Measurements from ENCODE around the gene LSAMP.

LSAMP gene

DNA sequence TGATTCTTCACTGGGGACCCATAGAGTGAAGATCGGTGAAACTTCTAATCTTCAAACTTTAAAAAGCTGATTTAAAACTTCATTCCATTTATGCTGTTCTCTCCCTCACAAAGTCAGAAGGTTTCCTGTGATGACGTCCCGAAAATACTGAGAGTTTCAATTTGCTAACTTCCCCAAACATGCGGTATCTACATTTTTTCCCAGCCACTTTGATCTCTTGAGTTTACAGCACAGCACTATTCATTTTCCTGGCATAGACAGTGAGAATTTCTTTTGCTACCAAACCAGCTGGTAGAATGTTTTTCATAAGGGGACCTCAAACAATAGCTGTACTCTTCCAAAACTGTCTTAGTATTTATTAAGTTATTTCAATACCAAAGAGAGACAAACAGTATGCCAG, 156.8 kb downstream of the LSAMP start (continued):
- TF ChIP-seq ZNF423 (tag by site-specific recombination; IDR thresholded peaks at IDR 0.05), result no peak
- no peak for TF ChIP-seq EGR2 (tag by site-specific recombination; IDR thresholded peaks at IDR 0.05; ENCODE audit: low read depth)
- no peak for TF ChIP-seq ZNF571 (tag by site-specific recombination; IDR thresholded peaks at IDR 0.05)
- no peak for TF ChIP-seq ZXDB (tag by site-specific recombination; IDR thresholded peaks at IDR 0.05)
- TF ChIP-seq, protein P1, sequence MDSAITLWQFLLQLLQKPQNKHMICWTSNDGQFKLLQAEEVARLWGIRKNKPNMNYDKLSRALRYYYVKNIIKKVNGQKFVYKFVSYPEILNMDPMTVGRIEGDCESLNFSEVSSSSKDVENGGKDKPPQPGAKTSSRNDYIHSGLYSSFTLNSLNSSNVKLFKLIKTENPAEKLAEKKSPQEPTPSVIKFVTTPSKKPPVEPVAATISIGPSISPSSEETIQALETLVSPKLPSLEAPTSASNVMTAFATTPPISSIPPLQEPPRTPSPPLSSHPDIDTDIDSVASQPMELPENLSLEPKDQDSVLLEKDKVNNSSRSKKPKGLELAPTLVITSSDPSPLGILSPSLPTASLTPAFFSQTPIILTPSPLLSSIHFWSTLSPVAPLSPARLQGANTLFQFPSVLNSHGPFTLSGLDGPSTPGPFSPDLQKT (IDR thresholded peaks at IDR 0.05; ENCODE audit: borderline replicate concordance, low read depth, low read length), result no peak
- TF ChIP-seq ZNF624 (tag by site-specific recombination; IDR thresholded peaks at IDR 0.05), result no peak
- TF ChIP-seq ZNF335 (tag by site-specific recombination; conservative IDR thresholded peaks at IDR 0.05), result no peak
- TF ChIP-seq ZNF354C (tag by site-specific recombination; IDR thresholded peaks at IDR 0.05; ENCODE audit: borderline replicate concordance, low read depth), result no peak

DNA sequence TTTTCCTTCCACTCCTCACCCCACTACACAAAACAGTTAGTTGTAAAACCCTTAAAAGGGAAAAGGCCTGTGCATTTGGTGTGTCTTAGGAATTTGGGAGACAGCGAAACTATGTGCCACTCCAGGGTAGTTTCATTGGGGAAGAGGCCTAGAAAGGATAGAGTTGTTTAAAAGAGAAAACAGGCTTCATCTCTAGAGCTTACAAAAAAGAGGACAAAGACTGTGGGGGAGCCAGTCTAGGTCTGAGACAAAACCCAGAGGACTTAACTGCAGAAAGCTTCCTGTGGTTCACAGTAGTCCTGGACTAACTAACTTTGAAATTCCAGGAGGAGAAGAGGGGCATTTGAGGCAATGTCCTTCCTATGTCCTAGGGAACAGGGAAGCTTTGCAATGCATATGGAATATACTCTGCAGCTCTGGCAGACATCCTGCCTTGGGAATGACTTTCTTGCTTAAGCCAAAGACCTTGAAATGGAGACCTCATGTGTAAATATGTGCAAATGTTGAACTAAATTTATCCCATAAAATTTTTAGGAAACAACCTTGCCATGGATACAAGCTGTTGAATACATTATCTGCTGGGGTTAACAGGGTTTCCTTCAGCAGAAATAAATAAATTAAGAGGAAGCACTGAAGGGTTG, 159.4 kb downstream of the LSAMP start:
- H3K27ac ChIP-seq (ENCODE audit: extremely low read depth, low read depth, low read length), result no peak overlapping the region
- no peak overlapping the region for H3K4me3 ChIP-seq (ENCODE audit: low read depth, low read length)
- TF ChIP-seq ZSCAN30 (tag by site-specific recombination; IDR thresholded peaks at IDR 0.05), result no peak
- no peak for TF ChIP-seq ZNF664 (tag by site-specific recombination; IDR thresholded peaks at IDR 0.05)
- no peak for TF ChIP-seq ZNF585B (tag by site-specific recombination; IDR thresholded peaks at IDR 0.05)
- TF ChIP-seq ZNF133 (tag by site-specific recombination; IDR thresholded peaks at IDR 0.05), result no peak
- no peak for TF ChIP-seq ZNF341 (tag by site-specific recombination; IDR thresholded peaks at IDR 0.05; ENCODE audit: low read depth)
- TF ChIP-seq ZNF394 (tag by site-specific recombination; IDR thresholded peaks at IDR 0.05; ENCODE audit: borderline replicate concordance), result no peak
- no peak for TF ChIP-seq ZNF544 (tag by site-specific recombination; IDR thresholded peaks at IDR 0.05)
- TF ChIP-seq SETDB1 (IDR thresholded peaks at IDR 0.05; ENCODE audit: insufficient read length, low read length), result no peak
- TF ChIP-seq ZNF791 (tag by site-specific recombination; IDR thresholded peaks at IDR 0.05), result no peak
- TF ChIP-seq ZNF626 (tag by site-specific recombination; IDR thresholded peaks at IDR 0.05), result no peak
- no peak for TF ChIP-seq GLIS2 (tag by site-specific recombination; IDR thresholded peaks at IDR 0.05)
- TF ChIP-seq, protein P2, sequence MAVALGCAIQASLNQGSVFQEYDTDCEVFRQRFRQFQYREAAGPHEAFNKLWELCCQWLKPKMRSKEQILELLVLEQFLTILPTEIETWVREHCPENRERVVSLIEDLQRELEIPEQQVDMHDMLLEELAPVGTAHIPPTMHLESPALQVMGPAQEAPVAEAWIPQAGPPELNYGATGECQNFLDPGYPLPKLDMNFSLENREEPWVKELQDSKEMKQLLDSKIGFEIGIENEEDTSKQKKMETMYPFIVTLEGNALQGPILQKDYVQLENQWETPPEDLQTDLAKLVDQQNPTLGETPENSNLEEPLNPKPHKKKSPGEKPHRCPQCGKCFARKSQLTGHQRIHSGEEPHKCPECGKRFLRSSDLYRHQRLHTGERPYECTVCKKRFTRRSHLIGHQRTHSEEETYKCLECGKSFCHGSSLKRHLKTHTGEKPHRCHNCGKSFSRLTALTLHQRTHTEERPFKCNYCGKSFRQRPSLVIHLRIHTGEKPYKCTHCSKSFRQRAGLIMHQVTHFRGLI (tag by site-specific recombination; IDR thresholded peaks at IDR 0.05), result no peak
- TF ChIP-seq ZNF214 (tag by site-specific recombination; IDR thresholded peaks at IDR 0.05; ENCODE audit: borderline replicate concordance), result no peak
- TF ChIP-seq, protein P3, sequence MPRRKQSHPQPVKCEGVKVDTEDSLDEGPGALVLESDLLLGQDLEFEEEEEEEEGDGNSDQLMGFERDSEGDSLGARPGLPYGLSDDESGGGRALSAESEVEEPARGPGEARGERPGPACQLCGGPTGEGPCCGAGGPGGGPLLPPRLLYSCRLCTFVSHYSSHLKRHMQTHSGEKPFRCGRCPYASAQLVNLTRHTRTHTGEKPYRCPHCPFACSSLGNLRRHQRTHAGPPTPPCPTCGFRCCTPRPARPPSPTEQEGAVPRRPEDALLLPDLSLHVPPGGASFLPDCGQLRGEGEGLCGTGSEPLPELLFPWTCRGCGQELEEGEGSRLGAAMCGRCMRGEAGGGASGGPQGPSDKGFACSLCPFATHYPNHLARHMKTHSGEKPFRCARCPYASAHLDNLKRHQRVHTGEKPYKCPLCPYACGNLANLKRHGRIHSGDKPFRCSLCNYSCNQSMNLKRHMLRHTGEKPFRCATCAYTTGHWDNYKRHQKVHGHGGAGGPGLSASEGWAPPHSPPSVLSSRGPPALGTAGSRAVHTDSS (tag by site-specific recombination; IDR thresholded peaks at IDR 0.05), result no peak
- TF ChIP-seq SP2 (tag by site-specific recombination; IDR thresholded peaks at IDR 0.05), result no peak
- TF ChIP-seq ZNF433 (tag by site-specific recombination; IDR thresholded peaks at IDR 0.05; ENCODE audit: low read depth), result no peak
- no peak for TF ChIP-seq ZNF843 (tag by site-specific recombination; IDR thresholded peaks at IDR 0.05)
- TF ChIP-seq, protein P4, sequence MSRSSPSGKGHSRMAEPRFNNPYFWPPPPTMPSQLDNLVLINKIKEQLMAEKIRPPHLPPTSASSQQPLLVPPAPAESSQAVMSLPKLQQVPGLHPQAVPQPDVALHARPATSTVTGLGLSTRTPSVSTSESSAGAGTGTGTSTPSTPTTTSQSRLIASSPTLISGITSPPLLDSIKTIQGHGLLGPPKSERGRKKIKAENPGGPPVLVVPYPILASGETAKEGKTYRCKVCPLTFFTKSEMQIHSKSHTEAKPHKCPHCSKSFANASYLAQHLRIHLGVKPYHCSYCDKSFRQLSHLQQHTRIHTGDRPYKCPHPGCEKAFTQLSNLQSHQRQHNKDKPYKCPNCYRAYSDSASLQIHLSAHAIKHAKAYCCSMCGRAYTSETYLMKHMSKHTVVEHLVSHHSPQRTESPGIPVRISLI (tag by site-specific recombination; IDR thresholded peaks at IDR 0.05), result no peak
- no peaks in the 10 kb centered on the region for H3K4me1 ChIP-seq (ENCODE audit: control insufficient read depth, insufficient read depth, low read length)
- no peaks in the 10 kb centered on the region for H3K36me3 ChIP-seq (ENCODE audit: control insufficient read depth in 2 of 2, insufficient read depth in 1 of 2, low read length in 2 of 2)
- ChIA-PET POLR2A (no interaction called here), CTCF (no interaction called here)
- H3K9me3 ChIP-seq (ENCODE audit: control insufficient read depth, insufficient read depth, low read depth, low read length), result no peaks in the 10 kb centered on the region
